Skeletal muscle satellite cell (primary cell): Measurements from ENCODE around the gene DLG1.

Experiments
- H3K27me3 ChIP-seq: 2 replicates; pipeline ENCODE4 v1.7.0; 2013; ENCODE audit warnings: low read length; ENCODE audit not compliant: control insufficient read depth, insufficient read depth
- H3K36me3 ChIP-seq: 2 replicates; pipeline ENCODE4 v1.7.0; 2013; ENCODE audit warnings: mild to moderate bottlenecking, control low read depth, low read length; ENCODE audit not compliant: insufficient read depth
- H3K4me1 ChIP-seq: 2 replicates; pipeline ENCODE4 v1.7.0; 2013; ENCODE audit warnings: low read length; ENCODE audit not compliant: control insufficient read depth, insufficient read depth
- H3K4me2 ChIP-seq: 2 replicates; pipeline ENCODE4 v1.7.0; 2013; ENCODE audit warnings: mild to moderate bottlenecking, low read length
- H3K4me3 ChIP-seq: 2 replicates; pipeline ENCODE4 v1.7.0; 2013; ENCODE audit warnings: low read length
- H3K9ac ChIP-seq: 2 replicates; pipeline ENCODE4 v1.7.0; 2013; ENCODE audit warnings: mild to moderate bottlenecking, low read depth, low read length, moderate library complexity
- H3K9me3 ChIP-seq: replicated peaks from 2 replicates; pipeline ENCODE4 v1.7.0; 2013; ENCODE audit warnings: mild to moderate bottlenecking, control low read depth, low read length

DLG1 gene

DNA sequence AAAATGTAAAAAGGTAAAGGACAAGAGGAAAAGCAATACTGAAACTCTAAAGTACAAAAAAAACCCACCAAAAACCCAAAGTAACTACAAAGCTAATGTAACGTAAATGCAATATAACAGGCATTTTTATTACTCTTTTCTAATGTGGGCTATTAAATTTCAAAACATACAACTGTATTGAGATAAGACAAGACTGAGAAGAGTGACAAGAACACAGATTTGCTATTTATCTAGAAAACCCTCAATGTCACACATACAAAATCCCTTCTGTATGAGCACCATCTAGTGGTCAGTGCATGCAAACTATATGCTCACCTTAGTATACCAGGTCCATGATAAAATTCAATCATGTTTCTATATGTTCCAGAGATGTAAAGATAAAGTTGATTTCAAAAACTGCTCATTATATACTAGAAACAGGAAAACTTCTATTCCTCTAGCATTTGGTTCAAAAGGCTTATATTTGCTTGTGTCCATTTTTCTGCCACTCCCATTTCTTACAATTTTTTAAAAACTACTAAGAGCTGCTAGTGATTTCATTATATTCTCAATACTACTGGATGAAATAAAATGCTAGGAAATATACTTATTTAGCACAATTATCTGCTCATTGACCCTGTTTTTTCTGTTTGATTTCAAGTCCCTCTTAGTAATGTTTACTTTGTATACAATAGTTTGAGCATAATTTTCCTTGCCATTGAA, 111.4 kb downstream of the DLG1 start:
- H3K4me2 ChIP-seq: no peak overlapping the region
- H3K4me1 ChIP-seq: no peaks in the 10 kb centered on the region
- H3K4me3 ChIP-seq: no peak overlapping the region
- H3K27me3 ChIP-seq: no peaks in the 10 kb centered on the region
- H3K9me3 ChIP-seq: no peaks in the 10 kb centered on the region
- peaks cover 6% of the 10 kb centered on the region for H3K36me3 ChIP-seq
- H3K9ac ChIP-seq: no peak overlapping the region

DNA sequence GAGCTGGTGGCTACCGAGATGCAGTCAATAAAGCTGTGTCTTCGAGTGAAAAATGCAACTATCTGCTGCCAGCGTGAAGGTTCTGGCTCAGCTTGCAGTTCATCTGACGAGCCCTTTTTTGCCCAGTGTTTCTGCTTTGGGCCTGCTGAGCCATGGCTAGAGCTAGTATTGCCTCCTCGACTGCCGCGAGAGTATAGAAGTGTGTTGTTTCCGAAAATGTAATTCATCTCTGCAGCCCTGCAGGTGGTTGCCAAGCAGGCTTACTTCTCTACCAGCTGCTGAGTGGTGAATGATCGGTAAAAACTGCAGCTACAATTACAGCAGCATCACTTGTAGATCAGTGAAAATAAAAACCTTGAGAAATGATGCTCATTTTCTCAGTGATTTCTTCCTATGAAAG, 114.8 kb downstream of the DLG1 start:
- no peaks in the 10 kb centered on the region for H3K27me3 ChIP-seq
- H3K4me1 ChIP-seq: no peaks in the 10 kb centered on the region
- H3K4me2 ChIP-seq: no peak overlapping the region
- H3K9ac ChIP-seq: no peak overlapping the region
- H3K36me3 ChIP-seq: peaks cover 4% of the 10 kb centered on the region
- no peak overlapping the region for H3K4me3 ChIP-seq
- no peaks in the 10 kb centered on the region for H3K9me3 ChIP-seq

DNA sequence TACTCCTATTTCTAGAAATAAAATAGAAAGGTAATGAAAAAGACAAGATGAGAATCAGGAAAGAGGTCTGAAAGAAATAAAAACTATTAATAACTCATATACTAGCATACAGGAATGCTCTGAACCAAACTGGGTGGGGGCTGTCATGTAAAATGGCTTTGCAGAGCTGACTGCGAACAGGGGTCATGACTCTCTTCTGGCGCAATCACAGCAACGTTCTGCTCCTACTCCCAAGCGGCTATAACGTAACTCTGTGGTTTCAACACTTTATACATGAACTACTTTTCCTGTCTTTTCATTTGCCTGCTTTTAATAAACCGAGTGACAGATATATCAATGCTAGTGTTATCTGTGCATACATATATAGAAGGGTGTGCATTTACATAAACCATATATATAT, 116.7 kb downstream of the DLG1 start:
- Histone ChIP-seq H3K36me3 (peaks cover 4% of the 10 kb centered on the region), H3K4me1 (no peaks in the 10 kb centered on the region), H3K27me3 (no peaks in the 10 kb centered on the region), H3K9ac (no peak overlapping the region), H3K4me2 (no peak overlapping the region), H3K4me3 (no peak overlapping the region), H3K9me3 (no peaks in the 10 kb centered on the region)

DNA sequence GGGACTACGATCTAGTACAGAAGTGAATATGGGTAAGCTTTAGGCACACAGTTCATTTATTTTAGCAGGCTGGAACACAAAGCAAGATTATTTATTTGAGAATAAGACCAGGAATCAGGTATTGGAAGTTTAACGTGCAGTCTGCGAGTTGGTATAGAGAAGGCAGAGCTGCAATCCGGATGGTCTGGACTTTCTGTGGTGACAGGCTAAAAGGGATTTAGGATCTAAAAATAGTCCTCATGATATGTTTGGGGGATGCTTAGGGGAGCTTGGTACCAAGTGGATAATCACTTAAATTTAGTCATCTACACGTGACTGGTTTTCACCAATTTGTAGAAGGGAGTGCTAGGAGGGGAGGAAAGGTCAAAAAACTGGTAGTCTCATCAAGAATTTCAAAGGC, 119.4 kb downstream of the DLG1 start:
- Histone ChIP-seq H3K9ac (no peak overlapping the region), H3K27me3 (no peaks in the 10 kb centered on the region), H3K36me3 (peaks cover 4% of the 10 kb centered on the region), H3K4me1 (no peaks in the 10 kb centered on the region), H3K4me2 (no peak overlapping the region), H3K4me3 (no peak overlapping the region), H3K9me3 (no peaks in the 10 kb centered on the region)

DNA sequence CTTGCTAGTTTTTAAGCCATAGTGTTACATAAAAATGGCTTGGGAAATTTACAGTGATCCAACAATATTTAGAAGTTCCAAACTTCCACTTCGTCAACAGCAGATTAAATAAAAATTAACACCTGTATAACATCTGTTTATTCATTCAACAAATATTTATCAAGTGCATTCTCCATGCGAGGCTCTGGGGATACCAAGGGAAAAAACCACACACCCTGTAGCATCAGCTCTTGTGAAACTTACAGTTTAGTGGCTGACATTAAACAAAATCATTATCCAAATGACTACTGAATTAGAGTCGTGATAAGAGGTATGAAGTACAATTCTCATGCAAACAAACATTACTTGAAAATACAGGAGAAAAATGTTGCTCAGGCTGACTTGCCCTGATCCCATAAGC, 122.9 kb downstream of the DLG1 start:
- H3K4me3 ChIP-seq: no peak overlapping the region
- no peaks in the 10 kb centered on the region for H3K27me3 ChIP-seq
- no peaks in the 10 kb centered on the region for H3K36me3 ChIP-seq

DNA sequence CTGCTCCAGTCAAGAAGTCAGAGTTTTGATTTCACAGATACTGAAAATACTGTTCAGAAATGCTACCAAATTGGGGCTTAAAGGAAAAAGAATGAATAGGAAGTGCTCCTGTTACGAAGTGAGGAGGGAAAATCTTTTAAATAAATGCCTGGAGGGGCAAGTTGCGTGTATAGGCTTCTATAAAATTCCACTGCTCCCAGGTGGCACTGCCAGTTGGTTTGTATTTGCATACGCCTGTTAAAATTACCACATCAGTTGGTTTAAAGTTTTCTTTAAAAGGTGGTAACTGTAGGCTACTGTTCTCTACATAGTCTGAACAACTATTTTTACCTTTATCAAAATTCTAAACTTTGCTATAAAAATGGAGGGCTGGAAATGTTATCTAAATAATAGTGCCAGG, 123.5 kb downstream of the DLG1 start:
- no peaks in the 10 kb centered on the region for H3K36me3 ChIP-seq
- H3K9ac ChIP-seq: no peak overlapping the region
- peaks cover 6% of the 10 kb centered on the region for H3K4me1 ChIP-seq
- no peak overlapping the region for H3K4me2 ChIP-seq
- no peaks in the 10 kb centered on the region for H3K9me3 ChIP-seq
- H3K27me3 ChIP-seq: no peaks in the 10 kb centered on the region
- no peak overlapping the region for H3K4me3 ChIP-seq

More for the DNA sequence above, 122.9 kb downstream of the DLG1 start:
- H3K9ac ChIP-seq: no peak overlapping the region
- H3K9me3 ChIP-seq: no peaks in the 10 kb centered on the region
- H3K4me2 ChIP-seq: no peak overlapping the region
- peaks cover 6% of the 10 kb centered on the region for H3K4me1 ChIP-seq

DNA sequence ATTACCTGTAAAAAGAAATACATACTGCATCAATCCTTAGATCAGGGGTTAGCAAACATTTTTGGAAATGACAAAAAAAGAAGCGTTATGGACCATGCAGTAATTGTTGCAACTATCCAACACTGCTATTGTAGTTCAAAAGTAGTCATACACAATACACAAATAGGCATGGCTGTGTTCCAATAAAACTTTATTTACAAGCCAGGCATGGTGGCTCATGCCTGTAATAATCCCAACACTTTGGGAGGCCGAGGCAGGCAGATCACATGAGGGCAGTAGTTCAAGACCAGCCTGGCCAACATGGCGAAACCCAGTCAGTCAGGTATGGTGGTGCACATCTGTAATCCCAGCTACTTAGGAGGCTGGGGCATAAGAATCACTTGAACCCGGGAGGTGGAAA, 124.8 kb downstream of the DLG1 start:
- H3K9me3 ChIP-seq: no peaks in the 10 kb centered on the region
- H3K36me3 ChIP-seq: no peaks in the 10 kb centered on the region
- no peaks in the 10 kb centered on the region for H3K27me3 ChIP-seq
- H3K9ac ChIP-seq: no peak overlapping the region
- H3K4me1 ChIP-seq: peaks cover 6% of the 10 kb centered on the region
- H3K4me3 ChIP-seq: no peak overlapping the region
- no peak overlapping the region for H3K4me2 ChIP-seq

DNA sequence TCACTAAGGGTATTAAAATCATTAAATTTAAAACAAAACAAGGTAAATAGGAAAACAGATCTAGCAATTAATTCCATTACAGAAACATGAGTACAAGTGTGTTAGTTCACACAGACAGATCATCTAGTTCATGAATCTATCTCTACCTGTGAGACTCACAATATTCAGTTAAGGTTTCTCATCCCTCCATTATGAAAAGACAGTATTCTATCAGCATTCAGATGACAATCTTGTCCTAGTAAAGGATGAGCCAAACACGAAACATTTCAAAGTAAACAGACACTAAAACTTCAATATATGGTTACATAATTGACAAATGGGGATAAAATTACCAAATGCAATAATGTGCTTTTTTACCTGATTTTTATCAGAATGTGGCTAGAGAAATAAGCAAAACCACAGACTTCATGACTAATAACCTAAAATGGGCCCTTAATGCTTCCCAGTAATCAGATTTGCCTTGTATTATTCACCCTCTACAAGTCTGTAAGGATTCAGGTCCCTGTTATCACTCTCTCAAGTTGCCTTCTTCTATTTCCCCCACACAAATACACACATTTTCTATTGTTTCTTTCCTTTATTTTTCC, 126.8 kb downstream of the DLG1 start:
- Histone ChIP-seq H3K9me3 (no peaks in the 10 kb centered on the region), H3K27me3 (no peaks in the 10 kb centered on the region), H3K4me2 (no peak overlapping the region), H3K4me3 (no peak overlapping the region), H3K9ac (no peak overlapping the region), H3K4me1 (peaks cover 6% of the 10 kb centered on the region), H3K36me3 (no peaks in the 10 kb centered on the region)

DNA sequence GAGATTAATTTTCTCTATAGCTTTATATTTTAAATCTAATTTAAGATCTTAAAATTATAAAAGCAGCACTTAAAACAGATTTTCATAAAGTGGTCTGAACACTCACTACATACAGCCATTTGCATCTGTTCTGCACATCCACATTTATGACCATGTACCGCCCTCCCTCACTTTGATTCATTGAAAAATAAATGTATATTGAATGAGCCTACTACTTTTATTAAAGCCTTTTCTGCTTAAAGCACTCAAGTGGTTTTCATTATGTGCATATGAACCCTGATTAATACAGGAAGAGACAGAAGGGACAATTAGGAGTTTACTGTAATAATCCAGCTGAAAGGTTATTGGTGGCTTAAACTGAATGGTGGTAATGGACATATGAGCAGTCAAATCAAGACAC, 129.4 kb downstream of the DLG1 start:
- no peak overlapping the region for H3K9ac ChIP-seq
- no peaks in the 10 kb centered on the region for H3K27me3 ChIP-seq
- H3K4me3 ChIP-seq: no peak overlapping the region
- peaks cover 5% of the 10 kb centered on the region for H3K36me3 ChIP-seq
- H3K4me1 ChIP-seq: peaks cover 6% of the 10 kb centered on the region
- no peak overlapping the region for H3K4me2 ChIP-seq
- no peaks in the 10 kb centered on the region for H3K9me3 ChIP-seq

DNA sequence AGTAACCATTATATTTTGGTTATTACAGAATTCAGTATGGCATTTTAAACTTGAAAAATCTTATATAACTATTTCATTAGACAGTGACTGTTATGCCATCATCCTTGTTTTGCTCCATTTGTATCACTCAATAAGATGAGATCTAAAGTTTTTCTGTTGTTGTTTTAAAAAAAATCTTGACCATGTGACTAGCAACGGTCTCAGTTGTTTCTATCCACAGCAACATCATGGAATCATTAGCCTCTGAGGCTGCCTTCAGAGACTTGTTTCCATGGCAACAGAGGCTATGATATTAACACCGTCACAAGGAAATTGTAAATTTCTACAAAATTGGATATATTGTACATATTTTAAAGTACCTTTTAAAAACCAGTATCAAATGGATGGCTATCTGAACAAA, 129.8 kb downstream of the DLG1 start:
- no peaks in the 10 kb centered on the region for H3K9me3 ChIP-seq
- peaks cover 6% of the 10 kb centered on the region for H3K4me1 ChIP-seq
- no peak overlapping the region for H3K4me3 ChIP-seq
- H3K9ac ChIP-seq: no peak overlapping the region
- no peak overlapping the region for H3K4me2 ChIP-seq
- peaks cover 5% of the 10 kb centered on the region for H3K36me3 ChIP-seq
- no peaks in the 10 kb centered on the region for H3K27me3 ChIP-seq

DNA sequence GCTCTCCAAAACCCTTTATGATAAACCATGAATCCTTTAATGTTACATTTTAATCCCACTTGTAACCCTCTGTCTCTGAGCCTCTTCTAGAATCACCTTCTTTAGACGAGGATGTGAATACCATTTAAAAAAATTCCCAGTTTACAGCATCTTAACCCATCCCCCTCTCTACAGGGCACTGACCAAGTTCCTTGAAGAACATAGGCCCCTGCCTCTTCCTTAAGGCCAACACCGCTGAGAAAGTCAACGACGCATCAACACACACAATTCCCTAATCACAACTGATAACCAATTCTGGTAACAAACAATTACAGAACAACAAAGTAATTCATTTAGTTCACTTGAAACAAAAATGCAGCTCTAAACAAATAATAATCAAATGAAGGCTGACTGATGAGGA, 130.3 kb downstream of the DLG1 start:
- peaks cover 8% of the 10 kb centered on the region for H3K36me3 ChIP-seq
- no peaks in the 10 kb centered on the region for H3K27me3 ChIP-seq
- H3K4me2 ChIP-seq: no peak overlapping the region
- H3K9ac ChIP-seq: no peak overlapping the region
- H3K4me3 ChIP-seq: no peak overlapping the region
- H3K9me3 ChIP-seq: no peaks in the 10 kb centered on the region
- H3K4me1 ChIP-seq: peaks cover 6% of the 10 kb centered on the region

DNA sequence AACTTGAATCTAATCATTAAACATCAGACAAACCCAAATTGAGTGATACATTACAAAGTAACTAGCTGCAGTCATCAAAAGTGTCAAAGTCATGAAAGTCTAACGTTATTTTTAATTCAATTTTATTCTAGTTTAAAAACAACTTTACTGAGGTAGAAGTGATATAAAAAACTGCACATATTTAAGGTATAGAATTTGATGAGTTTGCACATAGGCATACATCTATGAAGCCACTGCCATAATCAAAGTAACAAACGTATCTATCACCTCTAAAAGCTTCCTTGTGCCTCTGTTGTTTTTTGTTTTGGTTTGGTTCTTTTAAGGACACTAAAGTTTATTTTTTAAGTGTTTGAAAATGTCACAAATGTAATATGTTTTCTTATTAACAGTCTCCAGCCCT, 130.9 kb downstream of the DLG1 start:
- Histone ChIP-seq H3K4me3 (no peak overlapping the region), H3K9ac (no peak overlapping the region), H3K9me3 (no peaks in the 10 kb centered on the region), H3K36me3 (peaks cover 10% of the 10 kb centered on the region), H3K27me3 (no peaks in the 10 kb centered on the region), H3K4me1 (peaks cover 6% of the 10 kb centered on the region), H3K4me2 (no peak overlapping the region)
